Panc1 (cell line): ENCODE measurements around the gene PLCB1. TPM values are rescaled to one million over a fixed set of nuclear protein-coding genes. Genes with fewer than 3 reads are reported as not detected.

Source experiments
- ATAC-seq: fragments of 200-7000 bp; cut with Tn5 transposase; 2 replicates; pipeline ENCODE4 v1.9.1; 2020; ENCODE audit warnings: mild to moderate bottlenecking, moderate library complexity
- BruUV-seq: library from RNA; stranded (reverse); fragments of 400-500 nt; replicated peaks from 2 replicates; lab custom pipeline; 2021; lab: Mats Ljungman, UMichigan
- CTCF ChIA-PET: fragments of 300-600 bp; sonication (Branson Sonifier 250); formaldehyde crosslinking; loops from one replicate; lab custom pipeline; 2022; ENCODE audit warnings: antibody characterized with exemption; lab: Charles Lee
- POLR2A ChIA-PET: fragments of 300-600 bp; sonication (Branson Sonifier 250); formaldehyde crosslinking; loops from one replicate; lab custom pipeline; 2022; ENCODE audit warnings: antibody characterized with exemption; lab: Charles Lee
- DNase-seq: peaks from one replicate; pipeline ENCODE4 v3.0.0-alpha.2; 2010; ENCODE audit warnings: low read depth, low spot score
- H3K27ac ChIP-seq: 2 replicates; pipeline ENCODE4 v1.5.1; 2011; ENCODE audit warnings: mild to moderate bottlenecking, low read length, inconsistent platforms
- H3K27me3 ChIP-seq: fragments of 200-500 bp; sonication (Bioruptor generic); 2 replicates; pipeline ENCODE4 v1.6.0; 2014; ENCODE audit warnings: low read length, inconsistent platforms; ENCODE audit not compliant: control insufficient read depth, insufficient read depth
- H3K36me3 ChIP-seq: fragments of 200-500 bp; sonication (Bioruptor generic); 2 replicates; pipeline ENCODE4 v1.5.1; 2014; ENCODE audit warnings: inconsistent platforms, mild to moderate bottlenecking, low read length, moderate library complexity; ENCODE audit not compliant: control insufficient read depth, insufficient read depth
- H3K4me1 ChIP-seq: 2 replicates; pipeline ENCODE4 v1.5.1; 2011; ENCODE audit warnings: inconsistent platforms, mild to moderate bottlenecking, low read length, moderate library complexity; ENCODE audit not compliant: control insufficient read depth, insufficient read depth
- H3K4me3 ChIP-seq, 2 experiments: 2 replicates each; pipeline ENCODE4 v1.5.1; 2011 to 2012; ENCODE audit warnings: low read depth in 2 of 2, low read length in 2 of 2, mild to moderate bottlenecking in 2 of 2, inconsistent platforms in 1 of 2, moderate library complexity in 1 of 2
- H3K9me3 ChIP-seq: fragments of 200-500 bp; sonication (Bioruptor generic); 2 replicates; pipeline ENCODE4 v1.5.1; 2014; ENCODE audit warnings: low read depth, mild to moderate bottlenecking, inconsistent platforms, low read length, moderate library complexity; ENCODE audit not compliant: control insufficient read depth, insufficient read depth
- POLR2AphosphoS5 ChIP-seq: IDR thresholded peaks from 2 replicates; pipeline ENCODE4 v1.6.1; 2012; ENCODE audit warnings: mild to moderate bottlenecking, low read depth, low read length, moderate library complexity
- SIN3A ChIP-seq: IDR thresholded peaks from 2 replicates; pipeline ENCODE4 v1.6.1; 2012; ENCODE audit warnings: low read depth, mild to moderate bottlenecking, low read length, moderate library complexity, borderline replicate concordance; ENCODE audit not compliant: insufficient read depth
- TCF7L2 ChIP-seq: IDR thresholded peaks from 2 replicates; pipeline ENCODE4 v1.6.1; 2011; ENCODE audit warnings: mild to moderate bottlenecking, low read depth, low read length, inconsistent platforms
- in situ Hi-C: cut with HindIII; loops from 2 replicates; pipeline ENCODE4 v1.10.0; 2016; ENCODE audit warnings: low sequenced_read_pairs, low pct_unique_long_range_greater_than_20kb
- intact Hi-C: fragments of 100-400 bp; cut with micrococcal nuclease; formaldehyde crosslinking; loops from one replicate; pipeline ENCODE4 v1.10.0; 2022; ENCODE audit not compliant: unreplicated experiment
- total RNA-seq: library from RNA; stranded (reverse); gene quantifications from one replicate; pipeline ENCODE4 v1.2.1, GENCODE V29; 2021; ENCODE audit not compliant: unreplicated experiment
- TF ChIP-seq, protein P1 (sequence below): fragments of 450-650 bp; IDR thresholded peaks from 2 replicates; pipeline ENCODE4 v1.5.1; 2017; ENCODE audit warnings: mild to moderate bottlenecking
- TF ChIP-seq, protein P2 (sequence below), 2 experiments: IDR thresholded peaks; 2 replicates each; pipeline ENCODE4 v1.6.1; 2011 to 2012; ENCODE audit warnings: low read depth in 2 of 2, control low read depth in 1 of 2, low read length in 1 of 2, mild to moderate bottlenecking in 1 of 2, moderate library complexity in 1 of 2; ENCODE audit not compliant: insufficient read depth in 1 of 2

The PLCB1 gene
- total RNA-seq, 1 experiment from 2014 or later: 0.59 TPM

DNA sequence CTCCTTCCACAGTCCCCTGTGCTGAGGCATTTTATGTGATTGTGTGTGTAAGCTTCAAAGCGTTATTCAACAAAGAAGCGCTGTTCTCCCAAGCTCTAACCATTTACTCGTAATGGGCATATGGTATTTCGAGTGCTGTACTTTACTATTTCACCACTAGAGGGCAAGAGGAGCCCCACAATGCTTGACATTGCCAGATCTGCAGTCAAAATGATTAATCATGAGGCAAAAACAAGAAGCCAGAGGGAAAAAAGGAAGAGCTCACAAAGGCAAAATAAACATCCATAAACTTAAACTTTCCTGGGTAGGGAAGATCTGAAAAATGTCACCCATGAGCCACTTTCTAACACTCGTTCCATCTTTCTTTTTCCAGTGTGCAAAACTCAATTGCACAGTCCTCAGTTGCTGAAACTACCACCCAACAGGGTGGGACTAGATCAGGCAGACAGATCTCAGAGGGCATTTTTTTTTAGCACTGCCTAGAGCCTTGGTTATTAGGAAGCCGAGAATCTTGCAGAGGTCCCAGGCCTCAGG, 721.8 kb downstream of the PLCB1 start:
- no peak overlapping the region for H3K27ac ChIP-seq
- H3K4me3 ChIP-seq: no peak overlapping the region
- ChIA-PET CTCF (interaction anchor here (0.8 to 1.0 kb wide), 2 partner anchors 64 to 539 kb away, joined by 3 read pairs; no protein-coding TSS in a partner anchor), POLR2A (no interaction called here)
- peak; percentile 92 for ATAC-seq
- BruUV-seq: no TSS peak
- no peaks in the 10 kb centered on the region for H3K4me1 ChIP-seq
- TF ChIP-seq, protein P1, sequence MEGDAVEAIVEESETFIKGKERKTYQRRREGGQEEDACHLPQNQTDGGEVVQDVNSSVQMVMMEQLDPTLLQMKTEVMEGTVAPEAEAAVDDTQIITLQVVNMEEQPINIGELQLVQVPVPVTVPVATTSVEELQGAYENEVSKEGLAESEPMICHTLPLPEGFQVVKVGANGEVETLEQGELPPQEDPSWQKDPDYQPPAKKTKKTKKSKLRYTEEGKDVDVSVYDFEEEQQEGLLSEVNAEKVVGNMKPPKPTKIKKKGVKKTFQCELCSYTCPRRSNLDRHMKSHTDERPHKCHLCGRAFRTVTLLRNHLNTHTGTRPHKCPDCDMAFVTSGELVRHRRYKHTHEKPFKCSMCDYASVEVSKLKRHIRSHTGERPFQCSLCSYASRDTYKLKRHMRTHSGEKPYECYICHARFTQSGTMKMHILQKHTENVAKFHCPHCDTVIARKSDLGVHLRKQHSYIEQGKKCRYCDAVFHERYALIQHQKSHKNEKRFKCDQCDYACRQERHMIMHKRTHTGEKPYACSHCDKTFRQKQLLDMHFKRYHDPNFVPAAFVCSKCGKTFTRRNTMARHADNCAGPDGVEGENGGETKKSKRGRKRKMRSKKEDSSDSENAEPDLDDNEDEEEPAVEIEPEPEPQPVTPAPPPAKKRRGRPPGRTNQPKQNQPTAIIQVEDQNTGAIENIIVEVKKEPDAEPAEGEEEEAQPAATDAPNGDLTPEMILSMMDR: peak; percentile 87
- TF ChIP-seq TCF7L2: no peak
- H3K27me3 ChIP-seq: no peaks in the 10 kb centered on the region
- DNase-seq: peak; percentile 51
- intact Hi-C loops (loop anchor here (1.0 kb wide), 1 partner anchor 505 kb away; no protein-coding TSS in a partner anchor), in situ Hi-C loops (no loop called here)
- no peaks in the 10 kb centered on the region for H3K9me3 ChIP-seq
- H3K36me3 ChIP-seq: no peaks in the 10 kb centered on the region

DNA sequence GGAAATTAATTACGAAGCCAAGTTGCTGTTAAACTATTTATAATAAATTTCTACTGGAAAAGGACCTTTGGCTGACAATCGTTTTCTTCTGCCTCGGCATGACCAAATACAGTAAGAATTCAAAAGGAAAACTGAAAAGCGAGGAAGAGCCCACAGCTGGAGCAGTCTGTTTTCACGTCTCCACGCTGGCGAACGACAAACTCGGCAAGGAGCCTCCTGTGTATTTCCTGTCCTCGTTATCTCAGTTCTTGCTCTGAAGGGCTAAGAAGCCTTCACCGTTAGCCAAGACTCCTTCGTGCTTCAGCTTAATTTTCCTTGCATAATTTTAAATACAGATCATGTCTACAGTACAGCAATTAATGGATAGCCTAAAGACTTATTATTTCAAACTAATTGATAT, 722.5 kb downstream of the PLCB1 start:
- TF ChIP-seq SIN3A: no peak
- no peak for TF ChIP-seq POLR2AphosphoS5
- Histone ChIP-seq H3K27ac (no peak overlapping the region), H3K36me3 (no peaks in the 10 kb centered on the region), H3K4me1 (no peaks in the 10 kb centered on the region), H3K4me3 (no peak overlapping the region), H3K27me3 (no peaks in the 10 kb centered on the region), H3K9me3 (no peaks in the 10 kb centered on the region)
- DNase-seq (no peak), ATAC-seq (no peak)
- in situ Hi-C loops (no loop called here), intact Hi-C loops (no loop called here)
- POLR2A ChIA-PET: no interaction called here
- BruUV-seq: no TSS peak
- CTCF ChIA-PET: no interaction called here

DNA sequence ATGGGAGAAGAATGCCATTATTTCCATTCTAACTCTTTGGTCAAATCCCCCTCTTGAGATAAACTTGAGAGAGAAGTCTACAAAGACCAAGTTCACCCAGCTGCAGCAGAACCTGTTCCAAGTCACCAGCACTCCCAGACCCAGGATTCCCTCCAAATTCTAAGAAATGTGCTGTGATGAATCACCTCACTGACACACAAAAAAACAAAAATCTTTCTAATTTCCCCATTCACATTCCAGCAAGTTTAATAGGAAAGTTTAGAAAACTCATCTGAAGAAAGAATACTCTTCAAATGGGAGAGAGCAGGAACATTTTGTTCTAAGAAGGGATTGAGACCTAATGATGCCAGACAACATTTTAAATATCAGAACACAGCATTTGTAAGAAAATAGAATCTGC, 723.2 kb downstream of the PLCB1 start:
- ATAC-seq (no peak), DNase-seq (no peak)
- Histone ChIP-seq H3K4me3 (no peak overlapping the region), H3K36me3 (no peaks in the 10 kb centered on the region), H3K4me1 (no peaks in the 10 kb centered on the region), H3K9me3 (no peaks in the 10 kb centered on the region), H3K27me3 (no peaks in the 10 kb centered on the region), H3K27ac (no peak overlapping the region)
- no TSS peak for BruUV-seq
- intact Hi-C loops: no loop called here
- TF ChIP-seq, protein P2, sequence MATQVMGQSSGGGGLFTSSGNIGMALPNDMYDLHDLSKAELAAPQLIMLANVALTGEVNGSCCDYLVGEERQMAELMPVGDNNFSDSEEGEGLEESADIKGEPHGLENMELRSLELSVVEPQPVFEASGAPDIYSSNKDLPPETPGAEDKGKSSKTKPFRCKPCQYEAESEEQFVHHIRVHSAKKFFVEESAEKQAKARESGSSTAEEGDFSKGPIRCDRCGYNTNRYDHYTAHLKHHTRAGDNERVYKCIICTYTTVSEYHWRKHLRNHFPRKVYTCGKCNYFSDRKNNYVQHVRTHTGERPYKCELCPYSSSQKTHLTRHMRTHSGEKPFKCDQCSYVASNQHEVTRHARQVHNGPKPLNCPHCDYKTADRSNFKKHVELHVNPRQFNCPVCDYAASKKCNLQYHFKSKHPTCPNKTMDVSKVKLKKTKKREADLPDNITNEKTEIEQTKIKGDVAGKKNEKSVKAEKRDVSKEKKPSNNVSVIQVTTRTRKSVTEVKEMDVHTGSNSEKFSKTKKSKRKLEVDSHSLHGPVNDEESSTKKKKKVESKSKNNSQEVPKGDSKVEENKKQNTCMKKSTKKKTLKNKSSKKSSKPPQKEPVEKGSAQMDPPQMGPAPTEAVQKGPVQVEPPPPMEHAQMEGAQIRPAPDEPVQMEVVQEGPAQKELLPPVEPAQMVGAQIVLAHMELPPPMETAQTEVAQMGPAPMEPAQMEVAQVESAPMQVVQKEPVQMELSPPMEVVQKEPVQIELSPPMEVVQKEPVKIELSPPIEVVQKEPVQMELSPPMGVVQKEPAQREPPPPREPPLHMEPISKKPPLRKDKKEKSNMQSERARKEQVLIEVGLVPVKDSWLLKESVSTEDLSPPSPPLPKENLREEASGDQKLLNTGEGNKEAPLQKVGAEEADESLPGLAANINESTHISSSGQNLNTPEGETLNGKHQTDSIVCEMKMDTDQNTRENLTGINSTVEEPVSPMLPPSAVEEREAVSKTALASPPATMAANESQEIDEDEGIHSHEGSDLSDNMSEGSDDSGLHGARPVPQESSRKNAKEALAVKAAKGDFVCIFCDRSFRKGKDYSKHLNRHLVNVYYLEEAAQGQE (IDR thresholded peaks at IDR 0.05; ENCODE audit: insufficient read depth in 1 of 2, low read depth in 2 of 2, low read length in 1 of 2): no peak
- TF ChIP-seq, protein P1: no peak
- TF ChIP-seq TCF7L2 (no peak), POLR2AphosphoS5 (no peak), SIN3A (no peak)
- in situ Hi-C loops: no loop called here
- ChIA-PET CTCF (interaction anchor here (0.6 kb wide), 1 partner anchor 1745 kb away, joined by 4 read pairs; no protein-coding TSS in a partner anchor), POLR2A (no interaction called here)
